ENCODE data around the gene PCSK5. TPM values are rescaled to one million over a fixed set of nuclear protein-coding genes. Genes with fewer than 3 reads are reported as not detected.

Gene PCSK5
- total and polyA plus RNA-seq, 4 donors, result 0.58 to 3.6 (median 0.82) TPM

DNA sequence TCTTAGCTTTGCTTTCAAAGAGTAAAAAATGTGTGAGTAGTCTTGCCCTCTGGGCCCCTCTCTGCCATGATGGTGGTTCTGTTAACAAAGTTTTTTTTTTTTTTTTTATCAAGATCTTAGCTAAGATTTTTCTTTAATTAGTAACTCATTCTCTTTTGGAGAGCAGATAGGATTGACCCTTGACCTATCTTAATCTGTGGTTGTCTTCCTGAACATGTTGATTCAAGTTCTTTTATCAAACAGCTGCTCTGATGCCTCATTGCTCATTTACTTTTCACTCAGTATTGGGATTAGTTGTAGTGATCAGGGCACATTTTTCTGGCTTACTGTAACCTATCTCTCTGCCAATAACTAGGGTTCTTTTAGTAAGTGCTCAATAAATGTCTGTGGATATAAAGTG, 106.3 kb downstream of the PCSK5 start (continued):
- TF ChIP-seq, protein P1, sequence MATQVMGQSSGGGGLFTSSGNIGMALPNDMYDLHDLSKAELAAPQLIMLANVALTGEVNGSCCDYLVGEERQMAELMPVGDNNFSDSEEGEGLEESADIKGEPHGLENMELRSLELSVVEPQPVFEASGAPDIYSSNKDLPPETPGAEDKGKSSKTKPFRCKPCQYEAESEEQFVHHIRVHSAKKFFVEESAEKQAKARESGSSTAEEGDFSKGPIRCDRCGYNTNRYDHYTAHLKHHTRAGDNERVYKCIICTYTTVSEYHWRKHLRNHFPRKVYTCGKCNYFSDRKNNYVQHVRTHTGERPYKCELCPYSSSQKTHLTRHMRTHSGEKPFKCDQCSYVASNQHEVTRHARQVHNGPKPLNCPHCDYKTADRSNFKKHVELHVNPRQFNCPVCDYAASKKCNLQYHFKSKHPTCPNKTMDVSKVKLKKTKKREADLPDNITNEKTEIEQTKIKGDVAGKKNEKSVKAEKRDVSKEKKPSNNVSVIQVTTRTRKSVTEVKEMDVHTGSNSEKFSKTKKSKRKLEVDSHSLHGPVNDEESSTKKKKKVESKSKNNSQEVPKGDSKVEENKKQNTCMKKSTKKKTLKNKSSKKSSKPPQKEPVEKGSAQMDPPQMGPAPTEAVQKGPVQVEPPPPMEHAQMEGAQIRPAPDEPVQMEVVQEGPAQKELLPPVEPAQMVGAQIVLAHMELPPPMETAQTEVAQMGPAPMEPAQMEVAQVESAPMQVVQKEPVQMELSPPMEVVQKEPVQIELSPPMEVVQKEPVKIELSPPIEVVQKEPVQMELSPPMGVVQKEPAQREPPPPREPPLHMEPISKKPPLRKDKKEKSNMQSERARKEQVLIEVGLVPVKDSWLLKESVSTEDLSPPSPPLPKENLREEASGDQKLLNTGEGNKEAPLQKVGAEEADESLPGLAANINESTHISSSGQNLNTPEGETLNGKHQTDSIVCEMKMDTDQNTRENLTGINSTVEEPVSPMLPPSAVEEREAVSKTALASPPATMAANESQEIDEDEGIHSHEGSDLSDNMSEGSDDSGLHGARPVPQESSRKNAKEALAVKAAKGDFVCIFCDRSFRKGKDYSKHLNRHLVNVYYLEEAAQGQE (IDR thresholded peaks at IDR 0.05), result no peak
- peak; percentile 18 to 23 for TF ChIP-seq RAD21 (IDR thresholded peaks at IDR 0.05)
- TF ChIP-seq, protein P2, sequence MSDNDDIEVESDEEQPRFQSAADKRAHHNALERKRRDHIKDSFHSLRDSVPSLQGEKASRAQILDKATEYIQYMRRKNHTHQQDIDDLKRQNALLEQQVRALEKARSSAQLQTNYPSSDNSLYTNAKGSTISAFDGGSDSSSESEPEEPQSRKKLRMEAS (IDR thresholded peaks at IDR 0.05), result no peak
- no peak for TF ChIP-seq GABPA (IDR thresholded peaks at IDR 0.05 in 1 of 2, conservative IDR thresholded peaks at IDR 0.05 in 1 of 2)
- TF ChIP-seq ATF3 (IDR thresholded peaks at IDR 0.05), result no peak

DNA sequence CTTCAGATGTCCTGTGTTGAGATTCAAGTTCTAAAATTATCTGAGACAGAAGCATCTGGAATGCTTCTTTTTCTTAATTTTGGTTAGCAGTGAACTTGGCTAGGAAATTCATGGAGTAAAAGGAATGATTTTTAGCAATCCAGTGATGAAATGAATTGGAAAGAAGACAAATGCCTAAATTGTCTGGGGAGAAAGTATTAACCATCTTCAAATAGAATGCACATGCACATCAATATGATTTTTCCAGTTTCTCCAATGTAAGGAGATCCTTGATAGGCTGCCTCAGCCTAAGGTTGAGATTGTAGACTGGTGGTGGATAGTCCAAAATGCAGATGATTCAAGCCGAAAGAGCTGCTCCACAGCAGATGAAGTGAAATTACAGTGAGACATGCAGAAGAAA, 106.7 kb downstream of the PCSK5 start:
- H3K4me1 ChIP-seq (ENCODE audit: control insufficient read depth in 4 of 4, insufficient read depth in 4 of 4, low read length in 3 of 4), result peaks cover 3 to 13% (median 4%) of the 10 kb centered on the region in 4 donors
- H3K9me3 ChIP-seq (ENCODE audit: control insufficient read depth in 4 of 4, low read length in 3 of 4), result no peaks in the 10 kb centered on the region
- H3K27ac ChIP-seq (ENCODE audit: low read depth in 1 of 2, low read length in 2 of 2), result no peak overlapping the region
- no peak for DNase-seq (ENCODE audit: low spot score)
- H3K9ac ChIP-seq (ENCODE audit: low read depth in 1 of 2, low read length in 2 of 2), result no peak overlapping the region
- TF ChIP-seq, protein P2 (IDR thresholded peaks at IDR 0.05), result no peak
- TF ChIP-seq HNF4A (conservative IDR thresholded peaks at IDR 0.05) (no peak), GABPA (IDR thresholded peaks at IDR 0.05 in 1 of 2, conservative IDR thresholded peaks at IDR 0.05 in 1 of 2) (no peak), EGR1 (IDR thresholded peaks at IDR 0.05; ENCODE audit: low read depth in 2 of 2) (no peak), NR2F2 (IDR thresholded peaks at IDR 0.05) (no peak), TAF1 (conservative IDR thresholded peaks at IDR 0.05) (no peak), FOXA2 (IDR thresholded peaks at IDR 0.05) (no peak), FOXA1 (IDR thresholded peaks at IDR 0.05) (no peak), YY1 (IDR thresholded peaks at IDR 0.05) (no peak), RXRA (IDR thresholded peaks at IDR 0.05) (no peak), SP1 (IDR thresholded peaks at IDR 0.05) (no peak), HNF4G (IDR thresholded peaks at IDR 0.05) (no peak), RAD21 (IDR thresholded peaks at IDR 0.05) (no peak), ATF3 (IDR thresholded peaks at IDR 0.05) (no peak), JUND (IDR thresholded peaks at IDR 0.05) (no peak)
- TF ChIP-seq, protein P1 (IDR thresholded peaks at IDR 0.05), result no peak
- TF ChIP-seq, protein P3, sequence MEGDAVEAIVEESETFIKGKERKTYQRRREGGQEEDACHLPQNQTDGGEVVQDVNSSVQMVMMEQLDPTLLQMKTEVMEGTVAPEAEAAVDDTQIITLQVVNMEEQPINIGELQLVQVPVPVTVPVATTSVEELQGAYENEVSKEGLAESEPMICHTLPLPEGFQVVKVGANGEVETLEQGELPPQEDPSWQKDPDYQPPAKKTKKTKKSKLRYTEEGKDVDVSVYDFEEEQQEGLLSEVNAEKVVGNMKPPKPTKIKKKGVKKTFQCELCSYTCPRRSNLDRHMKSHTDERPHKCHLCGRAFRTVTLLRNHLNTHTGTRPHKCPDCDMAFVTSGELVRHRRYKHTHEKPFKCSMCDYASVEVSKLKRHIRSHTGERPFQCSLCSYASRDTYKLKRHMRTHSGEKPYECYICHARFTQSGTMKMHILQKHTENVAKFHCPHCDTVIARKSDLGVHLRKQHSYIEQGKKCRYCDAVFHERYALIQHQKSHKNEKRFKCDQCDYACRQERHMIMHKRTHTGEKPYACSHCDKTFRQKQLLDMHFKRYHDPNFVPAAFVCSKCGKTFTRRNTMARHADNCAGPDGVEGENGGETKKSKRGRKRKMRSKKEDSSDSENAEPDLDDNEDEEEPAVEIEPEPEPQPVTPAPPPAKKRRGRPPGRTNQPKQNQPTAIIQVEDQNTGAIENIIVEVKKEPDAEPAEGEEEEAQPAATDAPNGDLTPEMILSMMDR (IDR thresholded peaks at IDR 0.05; ENCODE audit: low read depth, low read length, missing input control), result no peak
- TF ChIP-seq, protein P4, sequence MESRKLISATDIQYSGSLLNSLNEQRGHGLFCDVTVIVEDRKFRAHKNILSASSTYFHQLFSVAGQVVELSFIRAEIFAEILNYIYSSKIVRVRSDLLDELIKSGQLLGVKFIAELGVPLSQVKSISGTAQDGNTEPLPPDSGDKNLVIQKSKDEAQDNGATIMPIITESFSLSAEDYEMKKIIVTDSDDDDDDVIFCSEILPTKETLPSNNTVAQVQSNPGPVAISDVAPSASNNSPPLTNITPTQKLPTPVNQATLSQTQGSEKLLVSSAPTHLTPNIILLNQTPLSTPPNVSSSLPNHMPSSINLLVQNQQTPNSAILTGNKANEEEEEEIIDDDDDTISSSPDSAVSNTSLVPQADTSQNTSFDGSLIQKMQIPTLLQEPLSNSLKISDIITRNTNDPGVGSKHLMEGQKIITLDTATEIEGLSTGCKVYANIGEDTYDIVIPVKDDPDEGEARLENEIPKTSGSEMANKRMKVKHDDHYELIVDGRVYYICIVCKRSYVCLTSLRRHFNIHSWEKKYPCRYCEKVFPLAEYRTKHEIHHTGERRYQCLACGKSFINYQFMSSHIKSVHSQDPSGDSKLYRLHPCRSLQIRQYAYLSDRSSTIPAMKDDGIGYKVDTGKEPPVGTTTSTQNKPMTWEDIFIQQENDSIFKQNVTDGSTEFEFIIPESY (IDR thresholded peaks at IDR 0.05), result no peak
- H3K4me3 ChIP-seq (ENCODE audit: low read depth in 1 of 3, low read length in 3 of 3), result no peak overlapping the region
- no peaks in the 10 kb centered on the region for H3K36me3 ChIP-seq (ENCODE audit: control insufficient read depth in 4 of 4, insufficient read depth in 3 of 4, low read depth in 1 of 4, low read length in 3 of 4)
- 91% methylated on average over 1 of the region's 1 CpG for WGBS
- H3K27me3 ChIP-seq (ENCODE audit: control insufficient read depth in 4 of 4, insufficient read depth in 4 of 4, low read length in 3 of 4), result no peaks in the 10 kb centered on the region
